Cardiac muscle cell (in vitro differentiated cells and primary cell): ENCODE measurements around the gene SMAD6. TPM values are rescaled to one million over a fixed set of nuclear protein-coding genes. Genes with fewer than 3 reads are reported as not detected.

Experiments used
- DNase-seq, 2 donors: peaks; one replicate each; pipeline versions ENCODE4 v3.0.0 to v3.0.0-alpha.2; 2010 to 2017; ENCODE audit warnings: low read depth in 1 of 2, low spot score in 1 of 2
- H3K27ac ChIP-seq: fragments of 200-600 bp; sonication (generic); 2 replicates; pipeline ENCODE4 v1.5.1; 2016
- H3K27me3 ChIP-seq: fragments of 200-600 bp; sonication (generic); 2 replicates; pipeline ENCODE4 v1.6.0; 2016; ENCODE audit warnings: control low read depth
- H3K36me3 ChIP-seq: fragments of 200-600 bp; sonication (generic); 2 replicates; pipeline ENCODE4 v1.5.1; 2016; ENCODE audit warnings: control low read depth
- H3K4me1 ChIP-seq: fragments of 200-600 bp; sonication (generic); 2 replicates; pipeline ENCODE4 v1.8.1; 2017; ENCODE audit warnings: low read depth, mild to moderate bottlenecking, mixed run types
- H3K4me3 ChIP-seq: fragments of 200-600 bp; sonication (generic); 2 replicates; pipeline ENCODE4 v1.5.1; 2016; ENCODE audit warnings: mild to moderate bottlenecking
- H3K9me3 ChIP-seq: fragments of 200-600 bp; sonication (generic); 2 replicates; pipeline ENCODE4 v1.5.1; 2017; ENCODE audit warnings: low read depth, mild to moderate bottlenecking, control low read depth
- CTCF ChIP-seq: IDR thresholded peaks from 2 replicates; pipeline ENCODE4 v1.5.1; 2012; ENCODE audit warnings: low read depth, mild to moderate bottlenecking, low read length
- polyA plus RNA-seq: library from polyadenylated mRNA; unstranded; fragments of >200 nt; fragmentation: Nextera tagmentation; extraction: Ambion mirVana; gene quantifications from 2 replicates; pipeline ENCODE4 v1.2.1, GENCODE V29; 2016
- total RNA-seq: library from RNA; depleted of rRNA; stranded (reverse); fragments of >200 nt; gene quantifications from 2 replicates; pipeline ENCODE4 v1.2.3, GENCODE V29; 2016

The SMAD6 gene
- total and polyA plus RNA-seq, 2 experiments from 2014 or later, result 106 to 274 TPM

GRCh38 chr15:66721954-66722353 lies 19.9 kb downstream of the SMAD6 start:
- Histone ChIP-seq H3K4me3 (no peak overlapping the region), H3K36me3 (peaks cover 67% of the 10 kb centered on the region), H3K4me1 (peaks cover 65% of the 10 kb centered on the region), H3K27ac (peak overlapping the region; percentile 86), H3K27me3 (no peaks in the 10 kb centered on the region), H3K9me3 (no peaks in the 10 kb centered on the region)
- TF ChIP-seq CTCF, result no peak
- DNase-seq, result no peak

GRCh38 chr15:66722757-66723540 lies 20.9 kb downstream of the SMAD6 start:
- Histone ChIP-seq H3K27me3 (no peaks in the 10 kb centered on the region), H3K4me3 (no peak overlapping the region), H3K4me1 (peaks cover 55% of the 10 kb centered on the region), H3K9me3 (no peaks in the 10 kb centered on the region), H3K36me3 (peaks cover 60% of the 10 kb centered on the region), H3K27ac (peak overlapping the region; percentile 86)
- DNase-seq, result no peak
- no peak for TF ChIP-seq CTCF

GRCh38 chr15:66723826-66724731 lies 22.0 kb downstream of the SMAD6 start:
- Histone ChIP-seq H3K27ac (peak overlapping the region; percentile 86), H3K36me3 (peaks cover 51% of the 10 kb centered on the region), H3K4me3 (no peak overlapping the region), H3K9me3 (no peaks in the 10 kb centered on the region), H3K4me1 (peaks cover 49% of the 10 kb centered on the region), H3K27me3 (no peaks in the 10 kb centered on the region)
- no peak for TF ChIP-seq CTCF
- DNase-seq, result no peak

- Histone ChIP-seq H3K4me1 (peaks cover 42% of the 10 kb centered on the region), H3K27ac (peak overlapping the region; percentile 86), H3K27me3 (no peaks in the 10 kb centered on the region), H3K9me3 (no peaks in the 10 kb centered on the region), H3K36me3 (peaks cover 51% of the 10 kb centered on the region), H3K4me3 (no peak overlapping the region)
- no peak for DNase-seq
- no peak for TF ChIP-seq CTCF
Observed at GRCh38 chr15:66724732-66725463, 22.9 kb downstream of the SMAD6 start.

GRCh38 chr15:66725464-66725785 lies 23.4 kb downstream of the SMAD6 start:
- no peaks in the 10 kb centered on the region for H3K27me3 ChIP-seq
- H3K27ac ChIP-seq, result peak overlapping the region; percentile 86

More at GRCh38 chr15:66725464-66725785, 23.4 kb downstream of the SMAD6 start:
- Histone ChIP-seq H3K9me3 (no peaks in the 10 kb centered on the region), H3K36me3 (peaks cover 48% of the 10 kb centered on the region), H3K4me3 (no peak overlapping the region), H3K4me1 (peaks cover 37% of the 10 kb centered on the region)
- DNase-seq, result no peak
- TF ChIP-seq CTCF, result no peak
